Measurements from ENCODE around the gene TNNT3.

- TF ChIP-seq CTCF (IDR thresholded peaks at IDR 0.05) (no peak), POLR2A (IDR thresholded peaks at IDR 0.05) (no peak)
These were observed 24.1 kb downstream of the TNNT3 start for GRCh38 chr11:1943576-1943975.

Data from heart left ventricle (tissue), 13 donors.